Chondrocyte (in vitro differentiated cells): ENCODE results near the gene IFIT1B. TPM values are rescaled to one million over a fixed set of nuclear protein-coding genes. Genes with fewer than 3 reads are reported as not detected.

ENCODE experiments used
- DNase-seq: peaks from one replicate; pipeline ENCODE4 v3.0.0; 2021; ENCODE audit warnings: mixed read lengths, low spot score
- H3K27ac Mint-ChIP-seq: one replicate; pipeline ENCODE4 v1.8.0; 2021; ENCODE audit warnings: mild to moderate bottlenecking, moderate library complexity, mixed read lengths; ENCODE audit not compliant: unreplicated experiment
- H3K27me3 Mint-ChIP-seq: 2 replicates; pipeline ENCODE4 v1.8.0; 2021; ENCODE audit warnings: low read depth, mixed read lengths
- H3K36me3 Mint-ChIP-seq: 2 replicates; pipeline ENCODE4 v1.8.0; 2021; ENCODE audit warnings: low read depth, mixed read lengths
- H3K4me1 Mint-ChIP-seq: 2 replicates; pipeline ENCODE4 v1.8.0; 2021; ENCODE audit warnings: low read depth, mild to moderate bottlenecking, mixed read lengths
- H3K4me3 Mint-ChIP-seq: one replicate; pipeline ENCODE4 v1.8.0; 2021; ENCODE audit warnings: mild to moderate bottlenecking, moderate library complexity, mixed read lengths; ENCODE audit not compliant: unreplicated experiment
- H3K9me3 Mint-ChIP-seq: 2 replicates; pipeline ENCODE4 v1.8.0; 2021; ENCODE audit warnings: low read depth, mixed read lengths
- total RNA-seq: library from RNA; stranded (reverse); gene quantifications from 3 replicates; pipeline ENCODE4 v1.2.1, GENCODE V29; 2021
- TF ChIP-seq, protein P1 (sequence below): fragments of 200-600 bp; sonication (generic); IDR thresholded peaks from 2 replicates; pipeline ENCODE4 v1.5.0; 2021; ENCODE audit warnings: antibody characterized with exemption, mild to moderate bottlenecking, moderate library complexity

IFIT1B gene
- total RNA-seq, 1 donor from 2014 or later: not detected

DNA sequence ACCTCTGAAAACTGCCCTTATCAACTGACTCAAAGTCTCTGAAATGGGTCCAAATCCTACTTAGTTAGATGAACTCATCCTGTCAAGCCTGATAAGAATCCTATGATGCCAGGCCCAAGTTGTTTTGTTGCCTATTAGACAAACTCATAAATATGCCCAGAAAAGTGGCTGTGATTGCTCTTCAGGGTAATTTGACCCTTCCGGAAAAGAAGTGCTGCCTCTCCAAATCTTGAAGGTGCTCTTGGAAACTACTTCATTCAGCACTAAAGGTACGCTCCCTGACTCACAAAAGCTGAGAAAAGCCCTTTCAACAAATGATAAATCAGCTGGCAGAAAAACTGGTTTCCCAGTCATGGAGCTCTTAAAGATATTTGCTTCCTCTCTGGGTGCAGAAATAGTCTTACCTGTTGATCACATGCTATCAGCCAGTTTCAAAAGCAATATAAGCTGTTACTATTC, 43.2 kb downstream of the IFIT1B start:
- peaks cover 8% of the 10 kb centered on the region for H3K4me1 Mint-ChIP-seq
- TF ChIP-seq, protein P1, sequence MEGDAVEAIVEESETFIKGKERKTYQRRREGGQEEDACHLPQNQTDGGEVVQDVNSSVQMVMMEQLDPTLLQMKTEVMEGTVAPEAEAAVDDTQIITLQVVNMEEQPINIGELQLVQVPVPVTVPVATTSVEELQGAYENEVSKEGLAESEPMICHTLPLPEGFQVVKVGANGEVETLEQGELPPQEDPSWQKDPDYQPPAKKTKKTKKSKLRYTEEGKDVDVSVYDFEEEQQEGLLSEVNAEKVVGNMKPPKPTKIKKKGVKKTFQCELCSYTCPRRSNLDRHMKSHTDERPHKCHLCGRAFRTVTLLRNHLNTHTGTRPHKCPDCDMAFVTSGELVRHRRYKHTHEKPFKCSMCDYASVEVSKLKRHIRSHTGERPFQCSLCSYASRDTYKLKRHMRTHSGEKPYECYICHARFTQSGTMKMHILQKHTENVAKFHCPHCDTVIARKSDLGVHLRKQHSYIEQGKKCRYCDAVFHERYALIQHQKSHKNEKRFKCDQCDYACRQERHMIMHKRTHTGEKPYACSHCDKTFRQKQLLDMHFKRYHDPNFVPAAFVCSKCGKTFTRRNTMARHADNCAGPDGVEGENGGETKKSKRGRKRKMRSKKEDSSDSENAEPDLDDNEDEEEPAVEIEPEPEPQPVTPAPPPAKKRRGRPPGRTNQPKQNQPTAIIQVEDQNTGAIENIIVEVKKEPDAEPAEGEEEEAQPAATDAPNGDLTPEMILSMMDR: no peak
- no peaks in the 10 kb centered on the region for H3K9me3 Mint-ChIP-seq
- H3K4me3 Mint-ChIP-seq: no peak overlapping the region
- no peak overlapping the region for H3K27ac Mint-ChIP-seq
- peaks cover 2% of the 10 kb centered on the region for H3K36me3 Mint-ChIP-seq
- H3K27me3 Mint-ChIP-seq: no peaks in the 10 kb centered on the region
- no peak for DNase-seq

DNA sequence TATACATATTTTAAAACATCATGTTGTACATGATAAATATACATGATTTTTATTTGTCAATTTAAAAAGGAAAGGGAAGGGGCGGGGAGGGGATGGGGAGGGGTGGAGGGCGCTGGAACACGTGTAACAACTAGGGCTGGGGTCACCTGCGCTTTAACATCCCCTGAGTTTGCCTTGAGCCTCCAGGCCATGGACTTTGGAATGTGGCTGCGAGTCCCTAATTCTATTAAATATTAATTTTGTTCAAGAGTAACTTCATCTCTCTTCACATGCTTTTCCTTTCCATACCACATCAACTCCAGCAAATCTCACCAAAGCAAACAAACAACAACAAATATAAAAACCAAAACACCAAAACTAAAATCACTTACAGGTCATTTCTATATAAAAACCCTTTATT, 47.1 kb downstream of the IFIT1B start:
- H3K36me3 Mint-ChIP-seq: no peaks in the 10 kb centered on the region
- no peak for DNase-seq
- no peak overlapping the region for H3K4me3 Mint-ChIP-seq
- no peaks in the 10 kb centered on the region for H3K27me3 Mint-ChIP-seq
- TF ChIP-seq, protein P1: no peak
- no peak overlapping the region for H3K27ac Mint-ChIP-seq
- H3K4me1 Mint-ChIP-seq: peaks cover 36% of the 10 kb centered on the region
- H3K9me3 Mint-ChIP-seq: no peaks in the 10 kb centered on the region

DNA sequence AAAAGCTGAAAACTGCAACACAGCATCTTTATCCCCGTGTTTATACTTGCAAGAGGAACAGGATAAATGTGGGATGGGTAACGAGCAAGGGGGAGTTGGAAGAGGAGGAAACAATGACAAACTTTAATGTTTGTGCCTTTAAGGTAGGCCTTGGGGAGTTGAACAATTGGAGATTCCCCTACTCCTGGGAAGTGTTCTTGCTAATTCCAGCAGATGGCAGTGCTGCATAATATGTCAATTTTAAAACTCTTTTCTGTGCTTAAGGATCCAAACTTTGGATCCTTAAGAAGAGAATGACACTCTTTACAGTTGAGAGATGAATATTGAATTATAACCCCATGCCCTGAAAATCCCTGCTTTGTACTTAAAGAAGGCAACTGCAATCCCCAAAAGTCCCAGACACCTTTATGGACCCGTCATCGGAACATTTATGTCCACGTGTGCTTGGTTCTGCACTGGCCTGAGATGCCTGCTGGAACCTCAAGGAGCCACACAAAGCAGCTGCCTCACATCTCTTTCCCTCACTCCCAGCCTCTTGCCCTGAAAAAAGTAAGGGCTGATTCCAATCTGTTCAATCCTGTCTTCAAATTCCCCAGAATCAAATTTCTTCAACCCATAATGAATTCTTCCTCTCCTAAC, 48.5 kb downstream of the IFIT1B start:
- peaks cover 36% of the 10 kb centered on the region for H3K4me1 Mint-ChIP-seq
- TF ChIP-seq, protein P1: peak; percentile 94
- H3K27ac Mint-ChIP-seq: no peak overlapping the region
- H3K4me3 Mint-ChIP-seq: no peak overlapping the region
- no peaks in the 10 kb centered on the region for H3K27me3 Mint-ChIP-seq
- no peak for DNase-seq
- no peaks in the 10 kb centered on the region for H3K9me3 Mint-ChIP-seq
- no peaks in the 10 kb centered on the region for H3K36me3 Mint-ChIP-seq

DNA sequence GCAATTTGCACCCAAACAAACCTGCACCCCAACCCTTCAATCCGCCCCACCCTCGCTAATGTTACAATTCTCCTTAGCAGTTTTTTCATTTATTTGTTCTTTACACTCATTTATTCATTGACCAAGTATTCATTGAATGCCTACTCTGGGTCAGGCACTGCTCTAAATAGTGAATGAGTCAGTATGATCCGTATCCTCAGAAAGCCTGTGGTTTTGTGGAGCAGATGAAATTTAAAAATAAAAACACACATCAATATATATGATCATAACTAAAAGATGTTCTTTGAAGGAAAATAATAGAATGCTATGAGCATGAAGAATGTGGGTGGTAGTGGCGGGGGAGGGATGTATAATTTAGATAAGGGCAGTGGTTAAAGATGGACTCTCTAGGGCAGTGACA, 49.8 kb downstream of the IFIT1B start:
- TF ChIP-seq, protein P1: no peak
- H3K9me3 Mint-ChIP-seq: no peaks in the 10 kb centered on the region
- no peak overlapping the region for H3K4me3 Mint-ChIP-seq
- peak overlapping the region; percentile 55 for H3K27ac Mint-ChIP-seq
- H3K36me3 Mint-ChIP-seq: no peaks in the 10 kb centered on the region
- H3K27me3 Mint-ChIP-seq: no peaks in the 10 kb centered on the region
- no peak for DNase-seq
- H3K4me1 Mint-ChIP-seq: peaks cover 48% of the 10 kb centered on the region

DNA sequence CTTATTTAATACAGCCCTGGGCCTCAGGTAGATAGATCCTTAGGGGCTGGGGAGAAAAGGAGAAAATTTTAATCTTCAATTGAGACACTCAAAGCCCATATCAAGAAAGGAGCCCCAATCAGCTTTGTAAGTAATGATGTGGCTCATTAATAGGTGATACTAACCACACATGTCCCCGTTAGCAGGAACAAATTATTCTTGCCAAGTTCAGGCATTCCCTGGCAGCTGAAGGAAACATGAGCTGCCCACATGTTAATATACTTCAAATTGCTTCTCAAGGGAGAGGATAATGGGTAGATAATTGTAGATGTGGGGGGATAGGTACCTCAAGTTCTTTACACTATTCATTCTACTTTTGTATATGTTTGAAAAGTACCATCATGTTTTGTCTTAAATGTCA, 51.0 kb downstream of the IFIT1B start:
- no peaks in the 10 kb centered on the region for H3K36me3 Mint-ChIP-seq

More for the DNA sequence above, 51.0 kb downstream of the IFIT1B start:
- no peaks in the 10 kb centered on the region for H3K9me3 Mint-ChIP-seq
- H3K27me3 Mint-ChIP-seq: no peaks in the 10 kb centered on the region
- no peak overlapping the region for H3K4me3 Mint-ChIP-seq
- H3K27ac Mint-ChIP-seq: no peak overlapping the region
- DNase-seq: no peak
- H3K4me1 Mint-ChIP-seq: peaks cover 48% of the 10 kb centered on the region
- TF ChIP-seq, protein P1: no peak
